Brain microvascular endothelial cell (primary cell): ENCODE measurements around the gene NEGR1.

Experiments
- DNase-seq: peaks from one replicate; pipeline ENCODE4 v3.0.0-alpha.2; 2020
- H3K27ac ChIP-seq: fragments of 250-450 bp; sonication (Bioruptor Pico); 2 replicates; pipeline ENCODE4 v1.5.1; 2020; ENCODE audit warnings: mild to moderate bottlenecking, moderate library complexity
- H3K27me3 ChIP-seq: fragments of 250-450 bp; sonication (Bioruptor Pico); replicated peaks from 2 replicates; pipeline ENCODE4 v1.5.1; 2020; ENCODE audit warnings: mild to moderate bottlenecking
- H3K36me3 ChIP-seq: fragments of 250-450 bp; sonication (Bioruptor Pico); replicated peaks from 2 replicates; pipeline ENCODE4 v1.5.1; 2020; ENCODE audit warnings: mild to moderate bottlenecking
- H3K4me3 ChIP-seq: 2 replicates; pipeline ENCODE4 v1.5.1; 2011; ENCODE audit warnings: low read depth, mild to moderate bottlenecking, control low read depth, low read length, moderate library complexity
- in situ Hi-C: cut with HindIII; loops from 2 replicates; pipeline ENCODE4 v1.10.0; 2017; ENCODE audit warnings: low sequenced_read_pairs, low pct_ligation_motif_present
- TF ChIP-seq, protein P1 (sequence below): IDR thresholded peaks from 2 replicates; pipeline ENCODE4 v1.5.1; 2011; ENCODE audit warnings: low read depth, mild to moderate bottlenecking, moderate library complexity, low read length, control low read depth, inconsistent platforms; ENCODE audit errors: missing control alignments

The NEGR1 gene

GRCh38 chr1:71621785-71622184 is 660.6 kb downstream of the NEGR1 start:
- no peaks in the 10 kb centered on the region for H3K27me3 ChIP-seq
- H3K4me3 ChIP-seq: no peak overlapping the region
- in situ Hi-C loops: no loop called here
- no peak overlapping the region for H3K27ac ChIP-seq
- TF ChIP-seq, protein P1, sequence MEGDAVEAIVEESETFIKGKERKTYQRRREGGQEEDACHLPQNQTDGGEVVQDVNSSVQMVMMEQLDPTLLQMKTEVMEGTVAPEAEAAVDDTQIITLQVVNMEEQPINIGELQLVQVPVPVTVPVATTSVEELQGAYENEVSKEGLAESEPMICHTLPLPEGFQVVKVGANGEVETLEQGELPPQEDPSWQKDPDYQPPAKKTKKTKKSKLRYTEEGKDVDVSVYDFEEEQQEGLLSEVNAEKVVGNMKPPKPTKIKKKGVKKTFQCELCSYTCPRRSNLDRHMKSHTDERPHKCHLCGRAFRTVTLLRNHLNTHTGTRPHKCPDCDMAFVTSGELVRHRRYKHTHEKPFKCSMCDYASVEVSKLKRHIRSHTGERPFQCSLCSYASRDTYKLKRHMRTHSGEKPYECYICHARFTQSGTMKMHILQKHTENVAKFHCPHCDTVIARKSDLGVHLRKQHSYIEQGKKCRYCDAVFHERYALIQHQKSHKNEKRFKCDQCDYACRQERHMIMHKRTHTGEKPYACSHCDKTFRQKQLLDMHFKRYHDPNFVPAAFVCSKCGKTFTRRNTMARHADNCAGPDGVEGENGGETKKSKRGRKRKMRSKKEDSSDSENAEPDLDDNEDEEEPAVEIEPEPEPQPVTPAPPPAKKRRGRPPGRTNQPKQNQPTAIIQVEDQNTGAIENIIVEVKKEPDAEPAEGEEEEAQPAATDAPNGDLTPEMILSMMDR: no peak
- no peak for DNase-seq
- H3K36me3 ChIP-seq: no peaks in the 10 kb centered on the region

GRCh38 chr1:71618766-71619530 is 663.4 kb downstream of the NEGR1 start:
- TF ChIP-seq, protein P1: no peak
- Histone ChIP-seq H3K36me3 (no peaks in the 10 kb centered on the region), H3K27me3 (no peaks in the 10 kb centered on the region), H3K4me3 (no peak overlapping the region), H3K27ac (no peak overlapping the region)
- in situ Hi-C loops: no loop called here
- DNase-seq: no peak

- no peaks in the 10 kb centered on the region for H3K36me3 ChIP-seq
Observed at GRCh38 chr1:71618191-71618590, 664.1 kb downstream of the NEGR1 start.

DNA sequence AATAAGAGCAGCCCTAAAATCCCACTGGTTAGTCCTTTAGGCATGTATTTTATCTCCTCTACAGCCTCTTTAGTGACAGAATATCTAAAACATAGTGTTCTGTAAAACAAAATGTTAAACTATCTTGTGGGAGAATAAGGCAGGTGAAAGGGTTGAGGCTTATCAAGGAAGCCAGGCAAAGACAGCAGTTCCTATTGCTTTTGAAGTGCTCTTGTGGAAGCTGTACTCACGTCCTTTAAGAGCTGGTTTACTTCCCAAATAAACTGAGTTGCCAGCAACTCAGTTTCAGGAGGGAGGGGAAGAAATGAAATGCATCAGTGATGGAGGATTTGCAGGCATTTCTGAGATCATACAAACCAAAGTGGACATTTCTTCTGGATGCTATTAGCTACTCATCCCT is 671.9 kb downstream of the NEGR1 start:
- Histone ChIP-seq H3K4me3 (no peak overlapping the region), H3K27me3 (no peaks in the 10 kb centered on the region)
- in situ Hi-C loops: no loop called here

More at GRCh38 chr1:71618191-71618590, 664.1 kb downstream of the NEGR1 start:
- DNase-seq: no peak
- in situ Hi-C loops: no loop called here
- Histone ChIP-seq H3K27me3 (no peaks in the 10 kb centered on the region), H3K27ac (no peak overlapping the region), H3K4me3 (no peak overlapping the region)
- TF ChIP-seq, protein P1: no peak

DNA sequence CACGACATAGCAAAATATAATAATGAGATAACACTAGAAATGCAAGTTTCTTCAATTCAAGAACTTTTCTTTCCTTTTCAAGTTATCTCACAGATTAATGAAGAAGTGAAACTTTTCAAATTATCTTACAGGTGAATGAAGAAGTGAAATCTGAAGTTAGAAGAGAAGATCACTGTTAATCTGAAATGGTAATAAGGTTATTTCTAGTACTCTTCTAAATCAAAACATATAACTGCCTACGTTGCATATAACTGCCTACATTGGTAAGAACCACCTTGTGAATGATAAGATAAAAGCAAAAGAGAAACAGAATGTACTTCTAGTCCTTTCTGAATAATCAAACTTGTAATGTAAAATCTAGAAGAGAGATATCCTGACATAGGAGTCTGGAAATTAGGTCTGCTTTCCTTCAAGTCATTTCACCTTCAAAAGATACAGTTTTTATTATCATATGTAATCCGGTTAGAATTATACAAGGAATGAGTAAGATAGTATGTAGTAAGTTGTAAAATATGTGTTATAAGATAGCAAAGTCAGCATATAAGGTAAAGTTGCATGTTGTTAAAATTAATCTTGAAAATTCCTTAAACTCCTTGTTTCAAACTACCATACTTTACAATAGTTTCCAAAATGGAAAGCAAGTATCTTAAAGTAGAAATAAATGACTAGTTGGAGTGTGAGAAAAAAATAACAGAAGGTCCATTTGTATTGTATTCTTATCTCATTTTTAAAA is 679.1 kb downstream of the NEGR1 start:
- TF ChIP-seq, protein P1: no peak
- DNase-seq: no peak
- Histone ChIP-seq H3K27me3 (no peaks in the 10 kb centered on the region), H3K4me3 (no peak overlapping the region), H3K27ac (no peak overlapping the region), H3K36me3 (no peaks in the 10 kb centered on the region)
- in situ Hi-C loops: no loop called here

More for the DNA sequence above, 671.9 kb downstream of the NEGR1 start:
- DNase-seq: no peak
- TF ChIP-seq, protein P1: no peak
- H3K36me3 ChIP-seq: no peaks in the 10 kb centered on the region
- H3K27ac ChIP-seq: no peak overlapping the region
